ENCODE results near the gene ELF3. TPM values are rescaled to one million over a fixed set of nuclear protein-coding genes. Genes with fewer than 3 reads are reported as not detected.

The ELF3 gene
- total RNA-seq, 2 experiments from 2014 or later, result 0.30 to 0.49 TPM

GRCh38 chr1:201984446-201984845 lies 25.9 kb upstream of the ELF3 start:
- H3K4me3 Mint-ChIP-seq, result peak overlapping the region; percentile 86
- POLR2A ChIA-PET, result interaction anchor here (0.7 kb wide), 1 partner anchor 33 kb away, joined by 4 read pairs; no protein-coding TSS in a partner anchor
- no peak overlapping the region for H3K27ac Mint-ChIP-seq
- H3K36me3 Mint-ChIP-seq (ENCODE audit: low read depth), result peaks cover 6% of the 10 kb centered on the region
- CTCF ChIA-PET, result interaction anchor here (0.6 to 4.4 kb wide), 6 partner anchors 11 to 424 kb away, joined by 3 to 20 read pairs (median 4); no protein-coding TSS in a partner anchor
- no peaks in the 10 kb centered on the region for H3K9me3 Mint-ChIP-seq (ENCODE audit: low read depth)
- intact Hi-C loops (cut with DNase I, micrococcal nuclease), result no loop called here
- H3K27me3 Mint-ChIP-seq, result no peaks in the 10 kb centered on the region
- H3K4me1 Mint-ChIP-seq, result peaks cover 16% of the 10 kb centered on the region
- no peak for DNase-seq
- ATAC-seq, result no peak

GRCh38 chr1:201985355-201985754 lies 25.0 kb upstream of the ELF3 start:
- H3K4me1 Mint-ChIP-seq, result peaks cover 16% of the 10 kb centered on the region
- ATAC-seq (no peak), DNase-seq (no peak)
- H3K4me3 Mint-ChIP-seq, result no peak overlapping the region
- H3K36me3 Mint-ChIP-seq (ENCODE audit: low read depth), result peaks cover 8% of the 10 kb centered on the region
- no peak overlapping the region for H3K27ac Mint-ChIP-seq
- H3K9me3 Mint-ChIP-seq (ENCODE audit: low read depth), result no peaks in the 10 kb centered on the region
- H3K27me3 Mint-ChIP-seq, result no peaks in the 10 kb centered on the region
- ChIA-PET POLR2A (no interaction called here), CTCF (interaction anchor here (0.7 to 4.4 kb wide), 4 partner anchors 12 to 396 kb away, joined by 3 to 20 read pairs (median 3); no protein-coding TSS in a partner anchor)
- intact Hi-C loops (cut with DNase I, micrococcal nuclease), result no loop called here

GRCh38 chr1:201988601-201989000 lies 21.8 kb upstream of the ELF3 start:
- DNase-seq (no peak), ATAC-seq (no peak)
- ChIA-PET POLR2A (no interaction called here), CTCF (interaction anchor here (1.0 to 2.2 kb wide), 3 partner anchors 10 to 16 kb away, joined by 3 to 6 read pairs (median 4); no protein-coding TSS in a partner anchor)
- Mint-ChIP-seq H3K4me1 (peaks cover 10% of the 10 kb centered on the region), H3K27me3 (no peaks in the 10 kb centered on the region), H3K9me3 (ENCODE audit: low read depth) (no peaks in the 10 kb centered on the region), H3K4me3 (no peak overlapping the region), H3K36me3 (ENCODE audit: low read depth) (peaks cover 25% of the 10 kb centered on the region), H3K27ac (no peak overlapping the region)
- intact Hi-C loops (cut with DNase I, micrococcal nuclease), result no loop called here

GRCh38 chr1:201989354-201990128 lies 20.8 kb upstream of the ELF3 start:
- ChIA-PET CTCF (interaction anchor here (0.9 to 2.2 kb wide), 4 partner anchors 9 to 27 kb away, joined by 3 to 6 read pairs (median 4); no protein-coding TSS in a partner anchor), POLR2A (no interaction called here)
- Mint-ChIP-seq H3K4me3 (no peak overlapping the region), H3K9me3 (ENCODE audit: low read depth) (no peaks in the 10 kb centered on the region), H3K27ac (no peak overlapping the region), H3K36me3 (ENCODE audit: low read depth) (peaks cover 26% of the 10 kb centered on the region), H3K27me3 (no peaks in the 10 kb centered on the region), H3K4me1 (peaks cover under 1% of the 10 kb centered on the region)
- DNase-seq, result no peak
- ATAC-seq, result no peak
- intact Hi-C loops (cut with DNase I, micrococcal nuclease), result no loop called here

GRCh38 chr1:201990427-201990826 lies 20.0 kb upstream of the ELF3 start:
- peaks cover 26% of the 10 kb centered on the region for H3K36me3 Mint-ChIP-seq (ENCODE audit: low read depth)
- POLR2A ChIA-PET, result no interaction called here
- DNase-seq (no peak), ATAC-seq (no peak)
- no peak overlapping the region for H3K27ac Mint-ChIP-seq
- H3K9me3 Mint-ChIP-seq (ENCODE audit: low read depth), result no peaks in the 10 kb centered on the region
- H3K4me1 Mint-ChIP-seq, result no peaks in the 10 kb centered on the region
- H3K27me3 Mint-ChIP-seq, result no peaks in the 10 kb centered on the region
- CTCF ChIA-PET, result interaction anchor here (0.6 kb wide), 1 partner anchor 9 kb away, joined by 3 read pairs; no protein-coding TSS in a partner anchor
- no peak overlapping the region for H3K4me3 Mint-ChIP-seq
- intact Hi-C loops (cut with DNase I, micrococcal nuclease), result no loop called here

GRCh38 chr1:201999625-202000238 lies 10.7 kb upstream of the ELF3 start:
- ChIA-PET CTCF (interaction anchor here (0.6 to 4.7 kb wide), 39 partner anchors 8 to 1951 kb away, joined by 3 to 44 read pairs (median 3); partner anchors contain the start of genes ELF3 and RNPEP), POLR2A (interaction anchor here (0.6 kb wide), 1 partner anchor 107 kb away, joined by 3 read pairs; no protein-coding TSS in a partner anchor)
- intact Hi-C loops (cut with DNase I, micrococcal nuclease), result loop anchor here in 1 of 2 experiments (1.0 to 2.0 kb wide), 3 partner anchors 103 to 135 kb away; no protein-coding TSS in a partner anchor
- no peak overlapping the region for H3K27ac Mint-ChIP-seq
- H3K36me3 Mint-ChIP-seq (ENCODE audit: low read depth), result peaks cover 24% of the 10 kb centered on the region
- H3K4me1 Mint-ChIP-seq, result no peaks in the 10 kb centered on the region
- H3K27me3 Mint-ChIP-seq, result no peaks in the 10 kb centered on the region
- ATAC-seq, result peak; percentile 90
- H3K9me3 Mint-ChIP-seq (ENCODE audit: low read depth), result no peaks in the 10 kb centered on the region
- H3K4me3 Mint-ChIP-seq, result no peak overlapping the region
- DNase-seq, result peak; percentile 45

GRCh38 chr1:202002507-202002906 lies 7.9 kb upstream of the ELF3 start:
- ATAC-seq, result no peak
- Mint-ChIP-seq H3K4me3 (no peak overlapping the region), H3K36me3 (ENCODE audit: low read depth) (peaks cover 26% of the 10 kb centered on the region), H3K4me1 (no peaks in the 10 kb centered on the region), H3K27ac (no peak overlapping the region), H3K9me3 (ENCODE audit: low read depth) (no peaks in the 10 kb centered on the region), H3K27me3 (no peaks in the 10 kb centered on the region)
- ChIA-PET CTCF (interaction anchor here (4.7 kb wide), 1 partner anchor 106 kb away, joined by 44 read pairs; no protein-coding TSS in a partner anchor), POLR2A (no interaction called here)
- DNase-seq, result no peak
- intact Hi-C loops (cut with DNase I, micrococcal nuclease), result no loop called here

- peaks cover 24% of the 10 kb centered on the region for H3K36me3 Mint-ChIP-seq (ENCODE audit: low read depth)
- POLR2A ChIA-PET, result no interaction called here
- no peaks in the 10 kb centered on the region for H3K4me1 Mint-ChIP-seq
- DNase-seq, result no peak
- intact Hi-C loops (cut with DNase I, micrococcal nuclease), result no loop called here
- no peaks in the 10 kb centered on the region for H3K9me3 Mint-ChIP-seq (ENCODE audit: low read depth)
- no peaks in the 10 kb centered on the region for H3K27me3 Mint-ChIP-seq
- CTCF ChIA-PET, result interaction anchor here (1.0 to 1.3 kb wide), 2 partner anchors 108 to 112 kb away, joined by 4 read pairs; no protein-coding TSS in a partner anchor
- H3K4me3 Mint-ChIP-seq, result no peak overlapping the region
- no peak for ATAC-seq
- no peak overlapping the region for H3K27ac Mint-ChIP-seq
Observed at GRCh38 chr1:202004711-202005110, 5.7 kb upstream of the ELF3 start.

- no peak overlapping the region for H3K27ac Mint-ChIP-seq
- POLR2A ChIA-PET, result no interaction called here
- ATAC-seq (no peak), DNase-seq (no peak)
- peaks cover 18% of the 10 kb centered on the region for H3K36me3 Mint-ChIP-seq (ENCODE audit: low read depth)
- CTCF ChIA-PET, result interaction anchor here (0.6 to 1.3 kb wide), 4 partner anchors 71 to 130 kb away, joined by 3 to 4 read pairs (median 4); no protein-coding TSS in a partner anchor
- H3K9me3 Mint-ChIP-seq (ENCODE audit: low read depth), result no peaks in the 10 kb centered on the region
- no peak overlapping the region for H3K4me3 Mint-ChIP-seq
- no peaks in the 10 kb centered on the region for H3K27me3 Mint-ChIP-seq
- intact Hi-C loops (cut with DNase I, micrococcal nuclease), result no loop called here
- no peaks in the 10 kb centered on the region for H3K4me1 Mint-ChIP-seq
Observed at GRCh38 chr1:202005958-202006357, 4.4 kb upstream of the ELF3 start.

GRCh38 chr1:202007304-202007703 lies 3.1 kb upstream of the ELF3 start:
- no peak overlapping the region for H3K4me3 Mint-ChIP-seq
- no peaks in the 10 kb centered on the region for H3K27me3 Mint-ChIP-seq
- CTCF ChIA-PET, result interaction anchor here (0.7 to 3.1 kb wide), 5 partner anchors 24 to 128 kb away, joined by 3 to 13 read pairs (median 3); no protein-coding TSS in a partner anchor
- no peaks in the 10 kb centered on the region for H3K9me3 Mint-ChIP-seq (ENCODE audit: low read depth)
- no peak overlapping the region for H3K27ac Mint-ChIP-seq
- intact Hi-C loops (cut with DNase I, micrococcal nuclease), result no loop called here
- DNase-seq, result no peak
- H3K36me3 Mint-ChIP-seq (ENCODE audit: low read depth), result peaks cover 18% of the 10 kb centered on the region
- POLR2A ChIA-PET, result no interaction called here
- H3K4me1 Mint-ChIP-seq, result no peaks in the 10 kb centered on the region
- no peak for ATAC-seq

- CTCF ChIA-PET, result interaction anchor here (0.7 to 3.1 kb wide), 7 partner anchors 8 to 127 kb away, joined by 3 to 13 read pairs (median 3); no protein-coding TSS in a partner anchor
- Mint-ChIP-seq H3K36me3 (ENCODE audit: low read depth) (peaks cover 18% of the 10 kb centered on the region), H3K27ac (no peak overlapping the region), H3K9me3 (ENCODE audit: low read depth) (no peaks in the 10 kb centered on the region), H3K4me3 (no peak overlapping the region), H3K4me1 (no peaks in the 10 kb centered on the region), H3K27me3 (no peaks in the 10 kb centered on the region)
- ATAC-seq (no peak), DNase-seq (no peak)
- POLR2A ChIA-PET, result no interaction called here
- intact Hi-C loops (cut with DNase I, micrococcal nuclease), result no loop called here
Observed at GRCh38 chr1:202007805-202008489, 2.4 kb upstream of the ELF3 start.

Measured in activated CD4-positive, alpha-beta T cell treated with anti-CD3 and anti-CD28 coated beads for 36 hours (primary cell).